A549 (cell line): ENCODE results near the gene CA11. TPM values are rescaled to one million over a fixed set of nuclear protein-coding genes. Genes with fewer than 3 reads are reported as not detected.
"Not testable (repeated sequence)": the region's sequence is repeated elsewhere in the genome, so short reads cannot be mapped to it uniquely, and the experiment has no call there.

Source experiments
- ATAC-seq, 2 experiments: fragments of 200-7000 bp in 1 of 2; fragments of >200 bp in 1 of 2; cut with Nextera tagmentation in 1 of 2; cut with Tn5 transposase in 1 of 2; 3 replicates each; pipeline versions ENCODE4 v1.8.0 to v1.9.1; 2018 to 2020; ENCODE audit warnings: mild to moderate bottlenecking in 1 of 2, moderate library complexity in 1 of 2
- CTCF ChIA-PET: fragments of 300-600 bp; sonication (Branson Sonifier 250); formaldehyde crosslinking; extraction: SDS; loops from one replicate; lab custom pipeline; 2021; ENCODE audit warnings: antibody characterized with exemption, inconsistent platforms; lab: Yijun Ruan, JAX
- POLR2A ChIA-PET: fragments of 350-600 bp; formaldehyde crosslinking; extraction: SDS; loops from one replicate; lab custom pipeline; 2021; ENCODE audit warnings: antibody characterized with exemption, inconsistent platforms; lab: Yijun Ruan, JAX
- DNase-seq, 2 experiments: peaks; one replicate each; pipeline versions ENCODE4 v3.0.0 to v3.0.0-alpha.2; 2011 to 2016; ENCODE audit warnings: low read depth in 1 of 2, low spot score in 1 of 2
- FAIRE-seq: peaks from 2 replicates; lab custom pipeline; 2011; peaks lifted over from hg19 to GRCh38; lab: Jason Lieb, UNC
- H3K27ac ChIP-seq, 2 experiments: fragments of >200 bp; sonication (Bioruptor Twin); formaldehyde crosslinking; 3 replicates each; pipeline ENCODE4 v1.5.1; 2016 to 2017
- H3K4me1 ChIP-seq: fragments of >200 bp; sonication (Bioruptor Twin); formaldehyde crosslinking; 3 replicates; pipeline ENCODE4 v1.6.1; 2016
- H3K4me2 ChIP-seq: fragments of >200 bp; sonication (Bioruptor Twin); formaldehyde crosslinking; 3 replicates; pipeline ENCODE4 v1.6.1; 2016
- H3K4me3 ChIP-seq: fragments of >200 bp; sonication (Bioruptor Twin); formaldehyde crosslinking; 3 replicates; pipeline ENCODE4 v1.5.1; 2016
- H3K9me3 ChIP-seq: fragments of >200 bp; sonication (Bioruptor Twin); formaldehyde crosslinking; 3 replicates; pipeline ENCODE4 v1.6.1; 2016
- CBX2 ChIP-seq: fragments of 200-600 bp; sonication (generic); IDR thresholded peaks from 2 replicates; pipeline ENCODE4 v1.6.1; 2016; ENCODE audit warnings: low read depth, mild to moderate bottlenecking, borderline replicate concordance
- CBX8 ChIP-seq: fragments of 200-600 bp; sonication (generic); IDR thresholded peaks from 2 replicates; pipeline ENCODE4 v1.6.1; 2016
- EHMT2 ChIP-seq: fragments of 200-600 bp; sonication (generic); IDR thresholded peaks from 2 replicates; pipeline ENCODE4 v1.6.1; 2016; ENCODE audit warnings: antibody characterized with exemption, low read depth, mild to moderate bottlenecking, moderate library complexity
- FOSB ChIP-seq: fragments of 250-450 bp; sonication (Bioruptor Pico); IDR thresholded peaks from 2 replicates; pipeline ENCODE4 v1.5.0; 2020; ENCODE audit warnings: mild to moderate bottlenecking, moderate library complexity
- JUN ChIP-seq, 2 experiments: fragments of >200 bp; sonication (Bioruptor Twin); formaldehyde crosslinking; IDR thresholded peaks; 2 replicates in 1 of 2; 3 replicates in 1 of 2; pipeline ENCODE4 v1.6.1; 2016 to 2017
- MAFK ChIP-seq: fragments of 450-650 bp; IDR thresholded peaks from 2 replicates; pipeline ENCODE4 v1.6.1; 2014; ENCODE audit not compliant: partially characterized antibody
- PBX3 ChIP-seq: IDR thresholded peaks from 2 replicates; pipeline ENCODE4 v1.6.1; 2012
- RCOR1 ChIP-seq: fragments of 150-350 bp; IDR thresholded peaks from 2 replicates; pipeline ENCODE4 v1.6.1; 2014; ENCODE audit warnings: antibody characterized with exemption, low read length, low read depth
- REST ChIP-seq: fragments of 200-600 bp; sonication (generic); IDR thresholded peaks from 2 replicates; pipeline ENCODE4 v1.6.1; 2016; ENCODE audit warnings: antibody characterized with exemption, mild to moderate bottlenecking, moderate library complexity
- RFX5 ChIP-seq: fragments of 450-650 bp; IDR thresholded peaks from 2 replicates; pipeline ENCODE4 v1.7.1; 2014; ENCODE audit warnings: antibody characterized with exemption, mild to moderate bottlenecking, moderate library complexity
- RNF2 ChIP-seq: fragments of 200-600 bp; sonication (generic); IDR thresholded peaks from 2 replicates; pipeline ENCODE4 v1.6.1; 2016; ENCODE audit warnings: low read depth, mild to moderate bottlenecking, antibody characterized with exemption, moderate library complexity, borderline replicate concordance
- ZFP36 ChIP-seq: fragments of 450-650 bp; IDR thresholded peaks from 2 replicates; pipeline ENCODE4 v1.6.1; 2014; ENCODE audit warnings: borderline replicate concordance; ENCODE audit not compliant: partially characterized antibody
- ZSCAN20 ChIP-seq: fragments of 250-450 bp; sonication (Bioruptor Pico); IDR thresholded peaks from 2 replicates; pipeline ENCODE4 v1.8.0; 2022; ENCODE audit warnings: mild to moderate bottlenecking, moderate library complexity
- WGBS: methylation state at CpG from one replicate; pipeline ENCODE4 v1.1.6; 2017; ENCODE audit errors: missing lambda C conversion rate; 5-methylcytosine and 5-hydroxymethylcytosine counted together
- polyA plus RNA-seq, 4 experiments: library from polyadenylated mRNA; depleted of rRNA in 3 of 4; stranded (reverse); fragments of >200 nt; fragmentation: RNase III in 1 of 4; extraction: RNeasy Plus Mini Kit Qiagen cat#74134 plus additional on column Dnase treatment in 1 of 4; gene quantifications; 2 replicates in 3 of 4; 3 replicates in 1 of 4; pipeline ENCODE4 v1.2.3, GENCODE V29; 2011 to 2017
- TF ChIP-seq, protein P1 (sequence below): fragments of 150-350 bp; IDR thresholded peaks from 2 replicates; pipeline ENCODE4 v1.6.1; 2014; ENCODE audit warnings: low read depth, mild to moderate bottlenecking, low read length
- TF ChIP-seq, protein P2 (sequence below): fragments of >200 bp; sonication (Bioruptor Twin); formaldehyde crosslinking; IDR thresholded peaks from 3 replicates; pipeline ENCODE4 v1.6.1; 2016

The CA11 gene
- polyA plus RNA-seq, 2 of the 4 experiments (the other 2 are of a cell fraction), result 9.8 to 21.0 TPM

DNA sequence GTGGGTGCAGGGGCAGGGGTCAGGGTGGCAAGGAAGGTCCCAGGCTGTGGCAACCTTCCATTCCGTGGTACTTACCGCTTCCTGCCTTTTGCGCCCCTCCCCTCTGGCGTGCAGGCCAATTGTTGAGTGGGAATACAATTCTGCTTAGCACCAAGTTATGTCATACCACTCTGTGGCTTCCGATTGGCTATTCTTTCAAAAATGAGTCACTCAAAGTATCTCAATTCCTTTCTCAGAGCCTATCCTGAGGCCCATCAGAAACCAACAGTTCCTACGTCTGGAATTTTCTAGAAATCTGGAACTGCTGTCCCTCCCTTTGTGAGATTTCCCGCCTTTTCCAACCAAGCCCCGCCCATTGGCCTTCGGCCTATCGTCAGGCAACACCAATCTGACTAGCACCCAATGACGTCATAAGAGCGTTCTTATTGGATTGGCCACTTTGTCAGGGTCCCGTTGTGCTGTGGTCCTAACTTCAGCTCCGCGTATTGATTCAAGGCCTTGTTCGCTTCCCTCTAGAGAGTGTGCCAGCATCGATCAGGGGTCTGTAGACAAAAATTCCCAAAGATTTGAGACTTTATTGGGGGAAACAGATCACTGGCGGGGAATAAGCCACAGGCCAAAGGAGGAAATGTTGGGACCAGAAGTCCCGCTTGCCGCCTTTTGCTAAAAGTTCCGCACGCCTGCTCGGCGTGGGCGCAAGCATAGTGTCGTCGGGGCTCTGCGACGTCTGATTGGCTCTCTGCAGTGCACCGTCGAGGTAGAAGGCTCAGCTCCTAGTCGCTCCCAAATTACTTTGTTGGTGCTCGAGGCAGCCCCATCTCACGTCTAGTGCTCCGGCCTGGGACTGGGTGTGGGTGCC, 15.1 kb upstream of the CA11 start (continued):
- TF ChIP-seq, protein P1, sequence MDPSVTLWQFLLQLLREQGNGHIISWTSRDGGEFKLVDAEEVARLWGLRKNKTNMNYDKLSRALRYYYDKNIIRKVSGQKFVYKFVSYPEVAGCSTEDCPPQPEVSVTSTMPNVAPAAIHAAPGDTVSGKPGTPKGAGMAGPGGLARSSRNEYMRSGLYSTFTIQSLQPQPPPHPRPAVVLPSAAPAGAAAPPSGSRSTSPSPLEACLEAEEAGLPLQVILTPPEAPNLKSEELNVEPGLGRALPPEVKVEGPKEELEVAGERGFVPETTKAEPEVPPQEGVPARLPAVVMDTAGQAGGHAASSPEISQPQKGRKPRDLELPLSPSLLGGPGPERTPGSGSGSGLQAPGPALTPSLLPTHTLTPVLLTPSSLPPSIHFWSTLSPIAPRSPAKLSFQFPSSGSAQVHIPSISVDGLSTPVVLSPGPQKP, result no peak
- no peak for TF ChIP-seq FOSB (CRISPR knock-in tag)
- TF ChIP-seq JUN (IDR thresholded peaks at IDR 0.05), result no peak
- no peak for TF ChIP-seq ZFP36
- TF ChIP-seq RCOR1, result no peak
- peak; percentile 99 for TF ChIP-seq RFX5

GRCh38 chr19:48659768-48660167, 13.8 kb upstream of the CA11 start:
- Histone ChIP-seq H3K9me3 (no peaks in the 10 kb centered on the region), H3K4me3 (no peak overlapping the region), H3K4me1 (no peaks in the 10 kb centered on the region), H3K4me2 (no peak overlapping the region), H3K27ac (no peak overlapping the region)
- DNase-seq (peak in 1 of 2 experiments; percentile 61), FAIRE-seq (no peak)
- CTCF ChIA-PET, result interaction anchor here (0.7 to 5.7 kb wide), 7 partner anchors 14 to 182 kb away, joined by 3 to 29 read pairs (median 3); partner anchors contain the start of gene CA11
- 76% methylated on average over 5 of the region's 5 CpGs for WGBS
- peak; percentile 97 for TF ChIP-seq RFX5
- no peak for TF ChIP-seq PBX3
- TF ChIP-seq, all 56 proteins: peak for 1
- POLR2A ChIA-PET, result interaction anchor here (0.7 kb wide), 1 partner anchor 9 kb away, joined by 8 read pairs; no protein-coding TSS in a partner anchor
- no peak for ATAC-seq

DNA sequence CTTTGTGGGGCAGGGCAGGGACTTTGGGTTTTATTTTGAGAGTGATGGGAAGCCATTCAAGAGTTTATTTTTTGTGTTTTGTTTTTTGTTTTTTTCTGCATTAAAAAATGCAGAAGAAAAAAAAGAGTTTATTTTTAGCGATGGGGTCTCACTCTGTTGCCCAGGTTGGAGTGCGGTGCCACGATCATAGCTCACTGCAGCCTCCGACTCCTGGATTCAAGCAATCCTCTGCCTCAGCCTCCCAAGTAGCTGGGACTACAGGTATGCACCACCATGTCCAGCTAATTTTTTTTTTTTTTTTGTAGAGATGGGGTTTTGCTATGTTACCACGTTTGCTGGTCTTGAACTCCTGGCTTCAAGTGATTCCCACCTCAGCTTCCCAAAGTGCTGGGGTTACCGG, 12.5 kb upstream of the CA11 start:
- CTCF ChIA-PET, result interaction anchor here (0.7 to 5.7 kb wide), 7 partner anchors 10 to 179 kb away, joined by 3 to 29 read pairs (median 4); partner anchors contain the start of gene CA11
- ATAC-seq, result no peak
- 84% methylated on average over 6 of the region's 6 CpGs for WGBS
- no peak for TF ChIP-seq CBX8
- no peak for TF ChIP-seq EHMT2
- TF ChIP-seq REST, result no peak
- TF ChIP-seq RNF2, result no peak
- TF ChIP-seq CBX2, result no peak
- no peak for TF ChIP-seq ZSCAN20 (CRISPR knock-in tag)
- no peak for TF ChIP-seq MAFK
- TF ChIP-seq, protein P2, sequence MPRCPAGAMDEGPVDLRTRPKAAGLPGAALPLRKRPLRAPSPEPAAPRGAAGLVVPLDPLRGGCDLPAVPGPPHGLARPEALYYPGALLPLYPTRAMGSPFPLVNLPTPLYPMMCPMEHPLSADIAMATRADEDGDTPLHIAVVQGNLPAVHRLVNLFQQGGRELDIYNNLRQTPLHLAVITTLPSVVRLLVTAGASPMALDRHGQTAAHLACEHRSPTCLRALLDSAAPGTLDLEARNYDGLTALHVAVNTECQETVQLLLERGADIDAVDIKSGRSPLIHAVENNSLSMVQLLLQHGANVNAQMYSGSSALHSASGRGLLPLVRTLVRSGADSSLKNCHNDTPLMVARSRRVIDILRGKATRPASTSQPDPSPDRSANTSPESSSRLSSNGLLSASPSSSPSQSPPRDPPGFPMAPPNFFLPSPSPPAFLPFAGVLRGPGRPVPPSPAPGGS, result no peak
- no peak for TF ChIP-seq PBX3
- TF ChIP-seq, protein P1, result no peak
- TF ChIP-seq, all 56 proteins: peak for 0
- DNase-seq, result no peak
- H3K4me1 ChIP-seq, result no peaks in the 10 kb centered on the region
- no peak overlapping the region for H3K4me3 ChIP-seq
- H3K4me2 ChIP-seq, result no peak overlapping the region
- POLR2A ChIA-PET, result no interaction called here
- FAIRE-seq, result no peak
- no peak overlapping the region for H3K27ac ChIP-seq
- H3K9me3 ChIP-seq, result no peaks in the 10 kb centered on the region

- POLR2A ChIA-PET, H3K4me3 ChIP-seq, H3K27ac ChIP-seq, DNase-seq, ATAC-seq, H3K9me3 ChIP-seq, FAIRE-seq, H3K4me2 ChIP-seq, H3K4me1 ChIP-seq: not testable (repeated sequence)
- 89% methylated on average over 5 of the region's 5 CpGs for WGBS
- CTCF ChIA-PET, result interaction anchor here (0.7 to 5.7 kb wide), 9 partner anchors 9 to 340 kb away, joined by 3 to 29 read pairs (median 4); partner anchors contain the start of gene CA11
Measured at GRCh38 chr19:48657828-48658227, 11.8 kb upstream of the CA11 start.
